ENCODE results near the gene AGBL4.

AGBL4 gene

GRCh38 chr1:48588061-48588460, 1435.7 kb downstream of the AGBL4 start:
- TF ChIP-seq FOXP2 (optimal IDR thresholded peaks at IDR 0.05; ENCODE audit: control extremely low read depth, extremely low read length, insufficient read depth) (no peak), POLR2AphosphoS5 (IDR thresholded peaks at IDR 0.05; ENCODE audit: borderline replicate concordance, low read depth, low read length) (no peak), EZH2 (IDR thresholded peaks at IDR 0.05) (no peak)
- H3K9me3 ChIP-seq (ENCODE audit: low read depth, low read length), result no peaks in the 10 kb centered on the region
- no peak overlapping the region for H3K9ac ChIP-seq (ENCODE audit: insufficient read length)
- DNase-seq (ENCODE audit: low read depth, low spot score), result no peak
- H3K36me3 ChIP-seq (ENCODE audit: insufficient read depth, low read length), result no peaks in the 10 kb centered on the region
- no peak overlapping the region for H3K4me3 ChIP-seq
- H3K27ac ChIP-seq, result no peak overlapping the region

- Histone ChIP-seq H3K9me3 (ENCODE audit: low read depth, low read length) (no peaks in the 10 kb centered on the region), H3K4me3 (no peak overlapping the region), H3K36me3 (ENCODE audit: insufficient read depth, low read length) (no peaks in the 10 kb centered on the region), H3K27ac (no peak overlapping the region), H3K9ac (ENCODE audit: insufficient read length) (no peak overlapping the region)
- no peak for DNase-seq (ENCODE audit: low read depth, low spot score)
- TF ChIP-seq FOXP2 (optimal IDR thresholded peaks at IDR 0.05; ENCODE audit: control extremely low read depth, extremely low read length, insufficient read depth), result no peak
- TF ChIP-seq POLR2AphosphoS5 (IDR thresholded peaks at IDR 0.05; ENCODE audit: borderline replicate concordance, low read depth, low read length), result no peak
Observed at GRCh38 chr1:48582408-48582807, 1441.3 kb downstream of the AGBL4 start.

- Histone ChIP-seq H3K27ac (no peak overlapping the region), H3K9me3 (ENCODE audit: low read depth, low read length) (no peaks in the 10 kb centered on the region), H3K9ac (ENCODE audit: insufficient read length) (no peak overlapping the region), H3K36me3 (ENCODE audit: insufficient read depth, low read length) (no peaks in the 10 kb centered on the region), H3K4me3 (no peak overlapping the region)
- DNase-seq (ENCODE audit: low read depth, low spot score), result no peak
- TF ChIP-seq EZH2 (IDR thresholded peaks at IDR 0.05) (no peak), POLR2AphosphoS5 (IDR thresholded peaks at IDR 0.05; ENCODE audit: borderline replicate concordance, low read depth, low read length) (no peak), FOXP2 (optimal IDR thresholded peaks at IDR 0.05; ENCODE audit: control extremely low read depth, extremely low read length, insufficient read depth) (no peak)
Observed at GRCh38 chr1:48581270-48581669, 1442.5 kb downstream of the AGBL4 start.

GRCh38 chr1:48576565-48576964, 1447.2 kb downstream of the AGBL4 start:
- TF ChIP-seq POLR2AphosphoS5 (IDR thresholded peaks at IDR 0.05; ENCODE audit: borderline replicate concordance, low read depth, low read length), result no peak
- no peak for TF ChIP-seq EZH2 (IDR thresholded peaks at IDR 0.05)
- no peak for TF ChIP-seq FOXP2 (optimal IDR thresholded peaks at IDR 0.05; ENCODE audit: control extremely low read depth, extremely low read length, insufficient read depth)
- DNase-seq (ENCODE audit: low read depth, low spot score), result no peak
- no peak overlapping the region for H3K4me3 ChIP-seq
- H3K9ac ChIP-seq (ENCODE audit: insufficient read length), result no peak overlapping the region
- H3K9me3 ChIP-seq (ENCODE audit: low read depth, low read length), result no peaks in the 10 kb centered on the region
- H3K36me3 ChIP-seq (ENCODE audit: insufficient read depth, low read length), result no peaks in the 10 kb centered on the region
- no peak overlapping the region for H3K27ac ChIP-seq

- Histone ChIP-seq H3K27ac (no peak overlapping the region), H3K4me3 (no peak overlapping the region), H3K9ac (ENCODE audit: insufficient read length) (no peak overlapping the region), H3K9me3 (ENCODE audit: low read depth, low read length) (no peaks in the 10 kb centered on the region), H3K36me3 (ENCODE audit: insufficient read depth, low read length) (no peaks in the 10 kb centered on the region)
- peak; percentile 20 for DNase-seq (ENCODE audit: low read depth, low spot score)
- TF ChIP-seq EZH2 (IDR thresholded peaks at IDR 0.05) (no peak), POLR2AphosphoS5 (IDR thresholded peaks at IDR 0.05; ENCODE audit: borderline replicate concordance, low read depth, low read length) (no peak), FOXP2 (optimal IDR thresholded peaks at IDR 0.05; ENCODE audit: control extremely low read depth, extremely low read length, insufficient read depth) (no peak)
Observed at GRCh38 chr1:48572646-48573258, 1451.0 kb downstream of the AGBL4 start.

- Histone ChIP-seq H3K9ac (ENCODE audit: insufficient read length) (no peak overlapping the region), H3K36me3 (ENCODE audit: insufficient read depth, low read length) (no peaks in the 10 kb centered on the region), H3K9me3 (ENCODE audit: low read depth, low read length) (no peaks in the 10 kb centered on the region), H3K4me3 (no peak overlapping the region), H3K27ac (no peak overlapping the region)
- no peak for DNase-seq (ENCODE audit: low read depth, low spot score)
- TF ChIP-seq POLR2AphosphoS5 (IDR thresholded peaks at IDR 0.05; ENCODE audit: borderline replicate concordance, low read depth, low read length) (no peak), FOXP2 (optimal IDR thresholded peaks at IDR 0.05; ENCODE audit: control extremely low read depth, extremely low read length, insufficient read depth) (no peak), EZH2 (IDR thresholded peaks at IDR 0.05) (no peak)
Observed at GRCh38 chr1:48572134-48572533, 1451.6 kb downstream of the AGBL4 start.

- DNase-seq (ENCODE audit: low read depth, low spot score), result no peak
- H3K36me3 ChIP-seq (ENCODE audit: insufficient read depth, low read length), result no peaks in the 10 kb centered on the region
- TF ChIP-seq EZH2 (IDR thresholded peaks at IDR 0.05), result no peak
- no peak for TF ChIP-seq FOXP2 (optimal IDR thresholded peaks at IDR 0.05; ENCODE audit: control extremely low read depth, extremely low read length, insufficient read depth)
- no peak for TF ChIP-seq POLR2AphosphoS5 (IDR thresholded peaks at IDR 0.05; ENCODE audit: borderline replicate concordance, low read depth, low read length)
- no peak overlapping the region for H3K9ac ChIP-seq (ENCODE audit: insufficient read length)
- no peak overlapping the region for H3K4me3 ChIP-seq
- no peak overlapping the region for H3K27ac ChIP-seq
- H3K9me3 ChIP-seq (ENCODE audit: low read depth, low read length), result no peaks in the 10 kb centered on the region
Observed at GRCh38 chr1:48571303-48571987, 1452.3 kb downstream of the AGBL4 start.

- no peak for DNase-seq (ENCODE audit: low read depth, low spot score)
- no peak overlapping the region for H3K4me3 ChIP-seq
- no peak overlapping the region for H3K9ac ChIP-seq (ENCODE audit: insufficient read length)
- no peak overlapping the region for H3K27ac ChIP-seq
- H3K36me3 ChIP-seq (ENCODE audit: insufficient read depth, low read length), result no peaks in the 10 kb centered on the region
- no peaks in the 10 kb centered on the region for H3K9me3 ChIP-seq (ENCODE audit: low read depth, low read length)
- TF ChIP-seq POLR2AphosphoS5 (IDR thresholded peaks at IDR 0.05; ENCODE audit: borderline replicate concordance, low read depth, low read length), result no peak
- no peak for TF ChIP-seq FOXP2 (optimal IDR thresholded peaks at IDR 0.05; ENCODE audit: control extremely low read depth, extremely low read length, insufficient read depth)
- TF ChIP-seq EZH2 (IDR thresholded peaks at IDR 0.05), result no peak
Observed at GRCh38 chr1:48570568-48570967, 1453.2 kb downstream of the AGBL4 start.

Data from SK-N-MC (cell line).